Measurements from ENCODE around the gene GLYATL3.

The GLYATL3 gene

DNA sequence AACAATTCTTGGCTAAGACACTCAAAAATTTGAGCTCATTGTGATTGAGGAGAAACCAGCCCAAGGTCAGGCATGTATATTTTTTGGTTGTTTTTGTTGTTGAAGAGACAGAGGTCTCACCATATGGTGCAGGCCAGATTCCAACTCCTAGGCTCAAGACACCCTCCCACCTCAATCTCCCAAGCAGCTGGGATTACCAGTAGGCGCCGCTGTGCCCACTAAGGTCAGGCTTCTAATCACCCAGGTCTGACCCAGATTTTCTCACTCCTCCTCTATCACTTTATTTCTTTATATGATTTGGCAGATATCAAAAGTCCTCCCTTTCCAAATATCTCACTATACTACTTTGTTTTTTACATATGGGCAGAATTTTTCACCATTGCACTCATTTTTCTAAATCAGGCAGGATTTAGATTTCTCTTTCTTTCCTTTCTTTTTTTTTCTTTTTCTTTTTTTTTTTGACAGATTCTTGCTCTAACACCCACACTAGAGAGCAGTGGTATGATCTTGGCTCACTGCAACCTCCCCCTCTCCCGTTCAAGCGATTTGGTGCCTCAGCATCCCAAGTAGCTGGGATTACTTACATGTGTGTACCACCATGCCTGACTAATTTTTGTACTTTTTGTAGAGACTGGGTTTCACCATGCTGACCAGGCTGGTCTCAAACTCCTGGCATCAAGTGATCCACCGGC is 49.0 kb downstream of the GLYATL3 start:
- no peak for DNase-seq

DNA sequence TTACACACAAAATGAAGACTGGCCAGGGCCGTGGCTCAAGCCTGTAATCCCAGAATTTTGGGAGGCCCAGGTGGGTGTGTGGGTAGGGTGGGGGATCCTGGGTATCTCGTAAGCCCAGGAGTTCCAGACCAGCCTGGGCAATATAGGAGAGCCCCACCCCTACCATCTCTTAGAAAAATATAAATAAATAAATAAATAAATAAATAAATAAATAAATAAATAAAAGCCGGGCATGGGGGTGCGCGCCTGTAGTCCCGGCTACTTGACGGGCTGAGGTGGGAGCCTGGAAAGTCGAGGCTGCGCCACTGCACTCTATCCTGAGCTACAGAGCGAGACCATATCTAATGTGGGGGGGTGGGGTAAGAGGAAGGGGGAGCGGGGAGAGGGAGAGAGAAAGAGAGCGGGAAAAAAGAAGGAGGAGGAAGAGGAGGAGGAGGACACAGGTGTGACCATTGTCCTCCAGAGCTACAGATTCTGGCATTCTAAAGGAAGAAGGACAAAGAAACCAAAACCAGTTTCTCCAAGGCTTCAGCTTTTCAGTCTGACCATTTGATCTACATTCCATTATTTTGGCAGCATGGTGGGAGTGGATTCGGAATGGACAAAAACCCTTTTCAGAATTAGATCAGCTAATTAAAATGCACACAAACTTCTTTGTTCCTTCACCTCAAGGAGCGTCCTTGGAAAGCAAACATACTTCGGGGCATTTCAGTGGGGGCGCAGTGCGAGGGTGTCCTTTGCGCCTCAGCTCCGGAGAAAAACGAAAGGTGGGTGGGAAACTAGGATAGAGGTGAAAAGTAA is 50.2 kb downstream of the GLYATL3 start:
- no peak for DNase-seq

DNA sequence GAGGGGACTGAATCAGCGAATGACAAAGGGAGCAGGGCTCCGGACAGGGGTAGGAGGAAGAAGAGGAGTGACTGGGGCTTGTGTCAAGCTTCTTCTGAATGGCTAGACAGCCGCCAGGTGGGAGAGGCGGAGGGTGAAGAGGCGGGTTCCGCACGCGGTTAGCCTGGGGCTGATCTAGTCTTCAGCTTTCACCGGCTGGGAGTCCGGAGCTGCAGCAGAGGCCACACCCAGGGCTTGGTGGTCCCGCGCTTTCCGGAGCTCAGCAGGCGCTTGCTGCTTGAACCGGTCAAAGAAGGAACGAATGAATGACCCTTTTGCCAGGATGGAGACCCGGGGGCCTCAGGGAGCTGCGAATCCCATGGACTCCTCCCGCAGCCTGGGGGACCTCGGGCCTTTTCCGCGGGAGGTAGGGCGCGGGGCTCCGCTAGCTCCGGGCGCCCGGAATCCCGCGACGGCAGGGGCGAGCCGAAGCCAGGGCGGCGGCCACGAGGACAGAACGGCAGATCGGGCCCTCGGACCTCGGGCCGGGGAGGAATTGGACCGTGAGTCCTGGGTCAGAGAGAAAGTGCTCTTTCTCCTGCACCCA is 50.9 kb downstream of the GLYATL3 start, which contains the start of gene C6orf141:
C6orf141 (plus strand) TSS at position 177 of the 586 bp plus-strand sequence; CDS start at position 302, 125 bp downstream.
- DNase-seq: peak; percentile 20

DNA sequence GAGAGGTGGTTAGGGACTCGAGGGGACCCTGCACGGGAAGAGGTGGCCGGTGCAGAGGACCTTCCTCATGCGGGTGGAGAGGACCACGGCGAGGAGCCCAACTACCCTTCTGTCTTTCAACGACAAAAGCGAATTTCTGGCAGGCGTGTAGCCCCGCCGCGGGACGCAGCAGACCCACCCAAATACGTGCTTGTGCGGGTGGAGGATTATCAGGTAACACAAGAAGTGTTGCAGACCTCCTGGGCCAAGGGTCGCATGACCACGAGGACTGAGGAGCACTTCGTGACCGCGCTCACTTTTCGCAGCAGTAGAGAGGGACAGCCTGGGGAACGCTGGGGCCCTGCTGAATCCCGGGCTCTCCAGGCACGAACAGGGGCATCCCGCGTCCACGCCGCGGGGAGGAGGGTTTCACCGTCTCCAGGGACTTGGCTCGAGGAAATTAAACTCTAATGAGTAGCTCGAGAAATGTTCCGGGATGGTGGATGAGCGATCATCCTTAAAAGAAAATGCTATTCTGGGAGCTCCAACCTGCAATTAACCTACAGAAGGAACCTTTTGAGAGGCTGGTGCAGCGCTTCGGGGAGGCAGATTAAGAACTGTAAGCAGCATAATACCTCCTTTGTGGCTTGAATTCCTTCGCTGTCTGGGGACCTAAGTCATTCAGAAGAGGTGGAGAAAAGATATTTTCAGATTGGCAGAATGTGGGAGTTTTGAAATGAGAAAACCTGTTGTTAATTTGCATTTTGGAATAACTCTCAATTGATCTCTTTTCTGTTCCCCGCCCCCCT is 51.5 kb downstream of the GLYATL3 start:
- DNase-seq: peak; percentile 3

DNA sequence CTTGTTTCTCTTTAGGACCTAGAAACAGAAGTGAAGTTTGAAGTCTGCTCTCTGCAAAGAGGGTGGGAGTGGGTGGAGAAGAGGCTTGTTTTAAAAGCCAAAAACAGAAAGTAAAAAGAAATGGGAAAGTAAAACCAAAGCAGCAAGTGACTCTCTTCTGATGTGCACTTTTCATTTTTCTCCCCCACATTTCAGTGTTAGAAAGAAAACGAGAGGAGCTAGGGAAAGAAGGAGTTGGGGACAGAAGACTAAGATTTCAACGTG is 52.1 kb downstream of the GLYATL3 start:
- no peak for DNase-seq

GRCh38 chr6:49552596-49552995 is 52.9 kb downstream of the GLYATL3 start:
- no peak for DNase-seq

- DNase-seq: no peak
Measured at GRCh38 chr6:49553384-49553783, 53.7 kb downstream of the GLYATL3 start.

DNA sequence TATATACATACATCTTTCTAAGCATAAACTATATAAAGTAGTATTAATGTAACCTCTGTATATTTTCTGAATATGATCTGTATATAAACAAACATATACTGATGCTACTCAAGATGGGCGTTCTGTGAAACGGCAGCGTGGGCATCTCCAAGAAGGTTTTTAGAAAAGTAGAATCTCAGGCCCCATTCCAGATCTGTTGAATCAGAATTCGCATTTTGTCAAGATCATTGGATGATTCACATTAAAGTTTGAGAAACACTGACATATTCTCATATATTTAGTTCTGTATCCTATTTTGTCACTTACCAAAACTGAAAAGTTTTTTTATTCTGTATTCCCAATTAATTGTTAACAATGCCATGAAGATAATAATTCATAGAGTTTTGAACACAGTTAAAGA is 56.2 kb downstream of the GLYATL3 start:
- DNase-seq: no peak

DNA sequence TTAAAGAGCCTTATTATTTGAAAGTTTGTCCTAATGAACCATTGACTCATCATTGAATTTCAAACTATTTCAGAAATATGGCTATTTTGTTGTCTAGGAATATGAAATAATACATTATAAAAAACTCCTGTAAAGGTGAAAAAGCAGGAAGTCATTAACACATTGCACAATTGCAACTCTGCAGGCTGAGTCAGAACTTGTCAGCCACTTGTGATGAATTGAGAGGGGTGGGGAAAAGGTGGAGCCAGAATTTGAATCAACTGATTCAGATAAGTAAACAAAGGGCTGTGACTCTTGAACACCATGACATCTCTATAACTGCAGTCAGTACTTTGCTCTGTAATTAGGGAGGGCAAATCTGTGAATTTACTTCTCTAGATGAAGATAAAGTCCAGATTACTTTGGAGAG is 56.7 kb downstream of the GLYATL3 start:
- DNase-seq: peak; percentile 33

DNA sequence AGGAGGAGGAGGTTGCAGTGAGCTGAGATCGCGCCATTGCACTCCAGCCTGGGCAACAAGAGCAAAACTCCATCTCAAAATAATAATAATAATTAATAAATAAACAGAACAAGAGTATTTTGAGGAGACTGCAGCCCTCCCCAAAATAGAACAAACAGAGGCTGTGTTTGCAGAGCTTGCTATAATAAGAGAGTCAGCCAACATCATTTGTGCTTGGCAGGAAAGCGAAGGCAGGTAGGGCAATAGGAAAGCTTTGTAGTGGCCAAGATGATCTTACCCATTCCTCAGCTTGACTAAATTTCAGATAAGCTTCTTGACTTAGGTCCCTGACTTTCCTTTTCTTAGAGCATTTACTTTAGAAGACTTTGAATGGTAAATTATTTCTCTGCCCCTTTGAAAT is 57.5 kb downstream of the GLYATL3 start:
- DNase-seq: no peak

DNA sequence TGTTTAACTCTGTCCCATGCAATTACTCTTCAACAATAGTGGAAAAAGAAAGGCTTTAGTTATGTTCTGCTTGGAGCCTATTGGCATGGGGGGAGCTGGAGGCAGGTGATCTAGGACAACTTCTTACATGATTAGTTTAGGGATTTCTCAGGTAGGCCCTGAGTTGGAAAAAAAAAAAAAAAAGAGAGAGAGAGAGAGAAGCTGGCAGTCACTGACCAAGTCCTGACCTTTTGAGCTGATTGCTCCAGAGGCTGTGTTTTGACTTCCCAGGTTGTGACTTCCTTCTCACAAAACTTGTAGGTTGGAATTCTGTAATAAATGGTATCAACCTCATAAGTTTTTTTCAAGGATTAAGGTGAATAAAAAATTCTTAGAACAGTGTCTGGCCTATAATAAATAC is 58.5 kb downstream of the GLYATL3 start:
- DNase-seq: no peak

DNA sequence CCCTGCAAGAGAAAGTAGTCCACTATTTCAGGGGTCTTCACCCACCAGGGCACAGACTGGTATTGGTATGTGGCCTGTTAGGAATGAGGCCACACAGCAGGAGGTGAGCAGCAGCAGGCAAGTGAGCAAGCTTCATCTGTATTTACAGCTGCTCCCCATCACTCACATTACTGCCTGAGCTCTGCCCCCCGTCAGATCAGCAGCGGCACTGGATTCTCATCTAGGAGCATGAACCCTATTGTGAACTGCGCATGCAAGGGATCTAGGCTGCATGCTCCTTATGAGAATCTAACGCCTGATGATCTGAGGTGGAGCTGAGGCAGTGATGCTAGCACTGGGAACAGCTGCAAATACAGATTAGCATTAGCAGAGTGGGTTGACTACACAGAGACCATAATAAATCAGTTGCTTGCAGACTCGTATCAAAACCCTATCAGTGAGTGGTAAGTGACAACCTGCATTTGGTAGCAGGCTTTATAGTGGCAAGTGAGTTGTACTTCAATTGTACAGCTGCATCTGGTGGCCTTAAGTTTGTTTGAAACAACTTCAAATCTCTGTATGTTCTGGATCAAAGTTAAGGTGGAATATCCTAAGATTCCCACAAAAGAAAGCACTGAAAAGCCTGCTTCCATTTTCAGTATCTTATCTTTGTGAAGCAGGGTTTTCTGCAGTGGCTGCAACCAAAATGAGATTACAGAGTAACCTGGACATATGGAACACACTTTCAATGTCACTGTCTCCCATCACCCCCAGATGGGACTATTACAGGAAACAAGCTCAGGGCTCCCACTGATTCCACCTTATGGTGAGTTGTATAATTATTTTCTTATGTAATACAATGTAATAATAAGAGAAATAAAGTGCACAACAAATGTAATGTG is 63.5 kb downstream of the GLYATL3 start:
- DNase-seq: no peak

- no peak for DNase-seq
Measured at GRCh38 chr6:49564552-49564951, 64.8 kb downstream of the GLYATL3 start.

DNA sequence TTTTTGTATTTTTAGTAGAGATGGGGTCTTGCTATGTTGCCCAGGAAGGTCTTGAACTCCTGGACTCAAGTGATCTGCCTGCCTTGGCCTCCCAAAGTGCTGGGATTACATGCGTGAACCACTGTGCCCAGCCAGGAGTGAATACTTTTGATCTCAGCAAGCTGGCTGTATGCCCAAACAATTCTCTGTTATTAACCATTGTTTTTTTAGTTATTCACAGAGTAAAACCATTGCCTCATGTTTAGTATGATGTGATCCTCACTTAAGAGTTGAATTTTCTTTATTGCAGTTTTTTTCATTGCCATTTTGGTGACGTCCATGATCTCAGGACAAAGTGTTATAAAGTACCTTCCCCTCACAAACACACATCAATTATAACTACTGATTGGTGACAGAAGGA is 65.5 kb downstream of the GLYATL3 start:
- no peak for DNase-seq

DNA sequence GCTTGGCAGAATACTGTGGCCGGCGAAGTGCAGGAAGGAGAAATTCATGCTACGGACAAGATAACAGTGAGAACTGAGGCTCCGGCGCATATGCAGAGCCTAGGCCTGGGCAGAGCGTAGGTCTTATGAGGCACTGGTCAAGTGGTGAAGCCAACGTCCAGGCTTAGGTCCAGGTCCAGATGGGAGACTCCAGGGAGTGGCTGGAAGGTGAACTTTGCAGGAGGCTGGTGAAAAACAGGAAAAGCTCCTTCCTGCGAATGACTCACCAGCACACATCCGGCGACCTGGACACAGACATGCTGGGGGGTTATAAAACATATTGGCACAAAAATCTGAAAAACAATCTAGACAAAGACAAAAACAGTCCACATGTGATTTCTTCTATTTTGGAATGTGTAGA is 66.1 kb downstream of the GLYATL3 start:
- DNase-seq: no peak

DNA sequence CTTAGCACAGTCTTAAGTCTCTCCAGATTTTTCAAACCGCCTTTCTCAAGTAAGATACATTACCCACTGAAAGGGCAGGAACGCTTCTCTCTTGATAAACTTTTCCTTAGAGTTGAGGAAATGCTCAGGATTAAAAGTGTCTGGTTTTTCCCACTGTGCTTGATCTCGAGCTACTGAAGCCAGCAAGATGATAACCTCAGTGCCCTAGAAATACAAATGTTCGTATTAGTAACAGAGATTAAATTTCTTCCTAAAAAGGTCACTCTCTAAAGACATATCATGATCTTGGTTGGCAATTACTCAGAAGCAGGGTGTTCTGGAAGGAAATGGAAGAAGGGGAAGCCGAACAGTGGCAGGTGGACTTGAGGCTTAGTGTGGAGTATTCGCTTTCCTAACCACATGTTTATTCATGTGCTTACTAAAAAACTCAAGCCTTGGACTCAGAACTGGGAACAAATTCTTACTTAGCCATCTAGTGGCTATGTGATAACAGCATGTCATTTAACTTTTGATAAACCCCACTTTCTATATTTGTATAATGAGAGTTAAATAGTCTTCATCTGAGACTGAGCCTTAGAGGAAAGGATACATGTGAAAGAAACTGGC is 70.9 kb downstream of the GLYATL3 start:
- no peak for DNase-seq

- DNase-seq: no peak
Measured at GRCh38 chr6:49576618-49577017, 76.9 kb downstream of the GLYATL3 start.

All from activated CD4-positive, alpha-beta T cell treated with anti-CD3 and anti-CD28 coated beads, Interleukin-2, amount 50 U/mL, for 16 hours (primary cell).